Measurements from ENCODE around the gene ZSWIM6.

Gene ZSWIM6

GRCh38 chr5:61304590-61305381 is 27.3 kb upstream of the ZSWIM6 start:
- no peak overlapping the region for H3K4me3 ChIP-seq (ENCODE audit: low read length)
- no peak for DNase-seq (ENCODE audit: low read depth, low spot score)

DNA sequence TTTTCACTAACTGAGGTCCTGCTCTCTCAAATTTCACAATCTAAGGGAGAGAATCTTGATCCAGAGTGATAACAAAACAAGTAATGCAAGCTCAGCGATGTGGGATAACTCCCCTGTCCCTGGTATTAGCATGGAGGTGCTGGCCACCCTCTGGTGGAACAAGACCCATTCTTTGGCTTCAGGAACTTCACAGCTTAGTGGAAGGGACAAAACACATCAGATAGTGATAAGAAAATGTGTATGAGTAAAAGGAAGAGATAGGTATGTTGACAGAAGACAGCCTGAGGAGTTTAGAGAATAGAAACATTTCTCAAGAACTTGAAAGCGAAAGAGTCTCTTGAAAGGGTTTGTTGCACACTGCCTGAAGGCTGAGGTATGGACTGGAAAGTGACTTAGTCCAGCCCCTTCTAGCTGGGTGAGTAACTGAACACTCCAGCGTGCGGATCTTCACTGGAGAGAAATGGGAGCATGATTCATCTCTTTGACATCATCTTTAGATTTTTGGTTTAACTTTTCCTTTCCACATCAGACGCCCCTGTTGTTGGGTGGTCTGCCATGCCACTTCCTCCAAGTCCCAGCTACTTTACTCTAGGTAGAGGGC is 25.4 kb upstream of the ZSWIM6 start:
- peak; percentile 54 for DNase-seq (ENCODE audit: low read depth, low spot score)
- no peak overlapping the region for H3K4me3 ChIP-seq (ENCODE audit: low read length)

- DNase-seq (ENCODE audit: low read depth, low spot score), result no peak
- no peak overlapping the region for H3K4me3 ChIP-seq (ENCODE audit: low read length)
These were observed 24.9 kb upstream of the ZSWIM6 start for GRCh38 chr5:61307191-61307590.

GRCh38 chr5:61307611-61308010 is 24.4 kb upstream of the ZSWIM6 start:
- no peak overlapping the region for H3K4me3 ChIP-seq (ENCODE audit: low read length)
- no peak for DNase-seq (ENCODE audit: low read depth, low spot score)

DNA sequence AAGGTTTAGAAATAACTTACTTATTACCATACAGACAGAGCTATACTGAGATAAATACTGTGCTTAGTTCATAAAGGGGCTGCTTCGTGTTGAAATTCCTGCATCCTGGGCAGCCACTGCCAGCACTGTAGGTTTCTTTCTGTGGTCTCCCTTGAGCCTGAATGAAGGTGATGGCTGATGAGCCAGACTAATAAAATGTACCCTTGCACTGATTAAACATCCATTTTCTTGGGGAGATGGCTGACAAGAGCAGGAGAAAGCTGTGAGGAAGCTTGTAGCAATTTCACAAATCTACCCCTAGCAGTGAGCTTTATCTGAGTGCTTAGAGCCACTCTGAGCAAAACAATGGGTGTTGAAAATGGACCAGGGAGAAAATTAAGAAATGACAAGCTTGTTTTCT is 23.3 kb upstream of the ZSWIM6 start:
- no peak overlapping the region for H3K4me3 ChIP-seq (ENCODE audit: low read length)
- DNase-seq (ENCODE audit: low read depth, low spot score), result no peak

GRCh38 chr5:61309115-61309514 is 22.9 kb upstream of the ZSWIM6 start:
- H3K4me3 ChIP-seq (ENCODE audit: low read length), result no peak overlapping the region
- DNase-seq (ENCODE audit: low read depth, low spot score), result no peak

DNA sequence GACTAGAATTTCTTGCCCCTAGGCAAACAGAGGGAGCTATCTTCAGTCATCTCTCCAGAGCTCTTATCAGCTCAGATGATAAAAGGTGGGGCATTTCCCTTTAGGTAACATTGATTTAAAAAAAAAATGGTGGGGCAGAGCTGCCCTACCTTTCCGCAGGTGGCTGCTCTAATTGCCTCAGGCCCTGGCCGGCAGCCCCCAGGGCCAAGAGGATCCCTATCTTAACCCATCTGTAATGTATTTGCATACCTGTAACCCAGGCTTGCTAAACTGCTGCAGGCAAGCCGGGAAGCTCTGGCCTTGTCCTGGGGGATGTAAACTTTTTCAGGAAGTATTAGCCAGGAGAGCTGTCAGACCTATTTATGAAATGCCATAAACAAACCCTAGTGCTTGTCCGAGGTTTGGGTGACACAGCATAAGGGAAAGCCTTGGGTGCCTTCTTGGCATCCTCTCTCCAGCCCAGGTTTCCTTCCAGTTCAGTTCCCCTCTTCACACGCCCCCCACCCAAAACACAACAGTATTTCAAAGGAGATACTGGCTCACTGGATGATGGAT is 20.9 kb upstream of the ZSWIM6 start:
- DNase-seq (ENCODE audit: low read depth, low spot score), result no peak
- no peak overlapping the region for H3K4me3 ChIP-seq (ENCODE audit: low read length)

DNA sequence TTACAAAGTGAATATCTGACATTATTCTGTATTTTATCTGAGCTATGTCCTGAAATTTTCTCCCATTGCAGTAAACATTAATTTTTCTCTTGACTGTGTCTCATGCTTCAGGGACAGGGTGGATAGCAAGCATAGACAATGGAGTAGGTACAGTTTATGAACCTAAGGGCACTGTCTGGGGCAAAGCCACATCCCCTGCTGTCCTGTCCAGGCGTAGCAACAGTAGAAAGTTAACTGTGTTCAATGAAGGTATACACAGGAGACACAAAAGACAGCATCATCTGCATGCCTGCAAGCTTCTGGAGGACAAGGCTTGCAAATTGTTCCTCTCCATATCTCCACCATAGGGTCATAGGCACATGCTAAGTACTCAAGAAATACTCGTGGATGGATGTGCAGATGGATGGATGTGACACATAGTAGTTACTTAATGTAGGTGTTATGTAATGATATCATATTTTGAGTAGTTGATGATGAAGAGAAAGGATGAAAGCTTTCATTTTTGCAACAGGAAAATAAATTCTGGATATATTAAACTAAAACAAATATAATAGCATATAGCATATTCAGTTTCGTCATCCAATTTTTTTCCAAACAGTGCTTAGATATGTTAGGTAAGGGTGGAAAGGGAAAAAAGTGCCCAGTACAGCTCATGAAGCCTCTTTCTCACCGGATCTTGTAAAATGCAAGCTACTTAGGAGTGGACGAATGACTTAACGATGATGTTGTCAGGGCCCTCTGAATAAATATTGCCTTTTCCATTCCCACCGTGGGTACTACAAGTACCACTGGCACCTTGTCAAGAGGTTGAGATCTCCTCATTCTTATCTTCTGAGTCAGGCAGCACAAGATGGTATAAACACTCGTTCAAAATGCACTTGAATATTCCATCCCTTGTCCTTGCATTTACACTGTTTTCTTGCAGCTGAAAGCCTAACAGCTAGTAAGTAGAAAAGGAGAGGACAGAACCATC is 19.9 kb upstream of the ZSWIM6 start:
- H3K4me3 ChIP-seq (ENCODE audit: low read length), result no peak overlapping the region
- no peak for DNase-seq (ENCODE audit: low read depth, low spot score)

- H3K4me3 ChIP-seq (ENCODE audit: low read length), result no peak overlapping the region
These were observed 17.9 kb upstream of the ZSWIM6 start for GRCh38 chr5:61313960-61314681.

GRCh38 chr5:61318376-61318775 is 13.7 kb upstream of the ZSWIM6 start:
- H3K4me3 ChIP-seq (ENCODE audit: low read length), result no peak overlapping the region
- DNase-seq (ENCODE audit: low read depth, low spot score), result no peak

More at GRCh38 chr5:61313960-61314681, 17.9 kb upstream of the ZSWIM6 start:
- no peak for DNase-seq (ENCODE audit: low read depth, low spot score)

- DNase-seq (ENCODE audit: low read depth, low spot score), result peak; percentile 53
- H3K4me3 ChIP-seq (ENCODE audit: low read length), result no peak overlapping the region
These were observed 12.5 kb upstream of the ZSWIM6 start for GRCh38 chr5:61319388-61320146.

DNA sequence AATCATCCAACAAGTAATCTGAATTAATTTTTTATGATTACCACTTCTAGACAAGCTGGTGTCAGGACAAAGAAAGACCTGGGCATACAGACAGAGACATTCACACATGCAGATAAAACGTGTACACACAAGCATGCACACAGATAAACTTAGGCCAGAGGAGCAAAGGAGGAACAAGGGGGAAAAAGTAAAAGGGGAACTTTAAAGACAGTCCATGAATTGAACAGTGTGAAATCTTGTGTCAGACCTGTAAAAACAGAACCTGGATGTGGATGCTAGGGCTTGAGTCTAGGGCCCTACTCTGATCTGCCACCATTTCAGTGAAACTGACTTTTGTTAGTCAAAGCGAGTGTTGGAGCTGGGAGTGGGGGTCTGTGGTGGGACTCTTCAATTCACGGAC is 11.2 kb upstream of the ZSWIM6 start:
- no peak overlapping the region for H3K4me3 ChIP-seq (ENCODE audit: low read length)
- no peak for DNase-seq (ENCODE audit: low read depth, low spot score)

GRCh38 chr5:61321669-61322068 is 10.4 kb upstream of the ZSWIM6 start:
- DNase-seq (ENCODE audit: low read depth, low spot score), result no peak
- no peak overlapping the region for H3K4me3 ChIP-seq (ENCODE audit: low read length)

DNA sequence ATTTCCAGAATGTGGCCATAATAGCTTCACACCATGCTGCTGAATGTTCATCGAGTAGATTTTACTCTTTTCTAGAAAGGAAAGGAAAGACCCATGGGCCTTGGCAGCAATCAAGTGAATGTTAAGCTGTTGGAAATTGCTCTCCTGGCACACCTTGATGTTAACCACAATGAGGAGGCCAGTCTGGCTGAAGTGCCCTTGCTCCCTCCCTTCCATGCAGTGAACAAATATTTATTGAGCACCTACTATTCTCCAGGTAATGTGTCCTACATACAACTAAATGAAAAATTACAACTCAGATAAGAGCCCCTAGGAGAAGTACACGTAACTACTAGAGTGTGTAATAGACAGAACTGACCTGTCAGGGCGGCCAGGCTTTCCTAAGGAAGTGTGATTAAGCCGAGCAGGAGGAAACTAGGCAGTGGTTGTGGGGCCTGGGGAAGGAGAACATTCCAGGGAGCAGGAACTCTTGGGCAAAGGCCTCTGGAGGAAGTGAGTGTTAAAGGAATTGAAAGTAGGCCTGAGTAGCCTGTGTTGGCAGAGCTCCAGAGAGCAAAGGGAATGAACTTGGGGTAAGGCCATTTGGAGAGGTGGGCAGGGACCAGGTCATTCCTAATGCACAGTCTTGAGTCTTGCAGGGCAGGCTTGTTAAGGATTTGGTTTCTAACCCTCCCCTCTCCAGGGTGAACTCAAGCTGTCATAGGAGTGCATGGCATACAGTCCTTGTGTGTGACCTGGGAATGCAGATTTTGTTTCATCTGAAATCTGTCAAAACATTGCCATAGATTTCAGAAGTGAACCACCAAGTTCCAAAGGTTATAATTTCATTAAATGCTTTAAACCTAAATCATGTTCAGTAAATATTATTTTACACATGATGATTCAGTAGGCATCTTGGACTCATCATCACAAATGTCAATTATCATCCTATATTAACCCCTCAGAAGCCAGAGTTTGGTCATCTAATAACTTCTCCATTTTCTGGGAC is 9.0 kb upstream of the ZSWIM6 start:
- H3K4me3 ChIP-seq (ENCODE audit: low read length), result no peak overlapping the region
- no peak for DNase-seq (ENCODE audit: low read depth, low spot score)

- DNase-seq (ENCODE audit: low read depth, low spot score), result peak; percentile 61
- H3K4me3 ChIP-seq (ENCODE audit: low read length), result no peak overlapping the region
These were observed 4.0 kb upstream of the ZSWIM6 start for GRCh38 chr5:61327760-61328753.

Measured in Jurkat, Clone E6-1 (cell line).